Upper lobe of left lung (tissue), 6 donors: ENCODE results near the gene OR2AJ1. TPM values are rescaled to one million over a fixed set of nuclear protein-coding genes. Genes with fewer than 3 reads are reported as not detected.

Experiments used
- ATAC-seq, 2 donors: fragments of 200-7000 bp; cut with Tn5 transposase; one replicate each; pipeline ENCODE4 v1.9.1; 2022; ENCODE audit warnings: mild to moderate bottlenecking in 2 of 2, moderate library complexity in 2 of 2; ENCODE audit not compliant: low FRiP score in 2 of 2
- DNase-seq, 2 donors: peaks; one replicate each; pipeline ENCODE4 v3.0.0-alpha.2; 2019 to 2020
- H3K27ac ChIP-seq, 4 donors: fragments of 200-600 bp; sonication (generic); one replicate each; pipeline ENCODE4 v1.5.1; 2016 to 2019
- H3K27me3 ChIP-seq, 4 donors: fragments of 200-600 bp; sonication (generic); one replicate each; pipeline ENCODE4 v1.5.1; 2017 to 2019
- H3K36me3 ChIP-seq, 4 donors: fragments of 200-600 bp; sonication (generic); one replicate each; pipeline ENCODE4 v1.5.1; 2016 to 2019
- H3K4me1 ChIP-seq, 4 donors: fragments of 200-600 bp; sonication (generic); one replicate each; pipeline ENCODE4 v1.5.1; 2018 to 2019
- H3K4me3 ChIP-seq, 4 donors: fragments of 200-600 bp; sonication (generic); one replicate each; pipeline ENCODE4 v1.5.1; 2017 to 2019; ENCODE audit warnings: mild to moderate bottlenecking in 2 of 4, moderate library complexity in 1 of 4
- H3K9me3 ChIP-seq, 4 donors: fragments of 200-600 bp; sonication (generic); one replicate each; pipeline ENCODE4 v1.5.1; 2018 to 2019
- EP300 ChIP-seq, 4 donors: sonication (generic); formaldehyde crosslinking; IDR thresholded peaks; one replicate each; pipeline ENCODE4 v1.5.1; 2017; ENCODE audit warnings: antibody characterized with exemption in 4 of 4, control low read depth in 2 of 4
- POLR2A ChIP-seq, 4 donors: fragments of 450-650 bp; IDR thresholded peaks; one replicate each; pipeline ENCODE4 v1.5.1; 2016 to 2017; ENCODE audit warnings: antibody characterized with exemption in 4 of 4, mild to moderate bottlenecking in 2 of 4
- POLR2AphosphoS5 ChIP-seq, 2 donors: sonication (generic); formaldehyde crosslinking; IDR thresholded peaks; one replicate each; pipeline ENCODE4 v1.5.1; 2017; ENCODE audit warnings: antibody characterized with exemption in 2 of 2
- WGBS, 2 donors: methylation state at CpG; one replicate each; pipeline ENCODE4 v1.1.5; 2017 to 2018; 5-methylcytosine and 5-hydroxymethylcytosine counted together
- total RNA-seq, 6 donors: library from RNA; depleted of rRNA in 4 of 6; stranded (reverse); fragments of >200 nt in 4 of 6; gene quantifications; one replicate each; pipeline versions ENCODE4 v1.1.0 to v1.2.1, GENCODE V29; 2016 to 2021
- TF ChIP-seq, protein P1 (sequence below), 6 experiments: fragments of 450-650 bp in 4 of 6; fragments of 200-600 bp in 2 of 6; sonication (generic) in 2 of 6; IDR thresholded peaks; one replicate each; pipeline ENCODE4 v1.5.1; 2016 to 2019; ENCODE audit warnings: antibody characterized with exemption in 6 of 6
- donor health status: DM: no; HTN: no; CAD: no; lungs with moderate emphysema.
- donor health status: DM: no; HTN: yes; CAD: no; lungs with severe emphysema.

OR2AJ1 gene
- total RNA-seq, 6 donors from 2014 or later: 0.49 TPM; not detected in 5

DNA sequence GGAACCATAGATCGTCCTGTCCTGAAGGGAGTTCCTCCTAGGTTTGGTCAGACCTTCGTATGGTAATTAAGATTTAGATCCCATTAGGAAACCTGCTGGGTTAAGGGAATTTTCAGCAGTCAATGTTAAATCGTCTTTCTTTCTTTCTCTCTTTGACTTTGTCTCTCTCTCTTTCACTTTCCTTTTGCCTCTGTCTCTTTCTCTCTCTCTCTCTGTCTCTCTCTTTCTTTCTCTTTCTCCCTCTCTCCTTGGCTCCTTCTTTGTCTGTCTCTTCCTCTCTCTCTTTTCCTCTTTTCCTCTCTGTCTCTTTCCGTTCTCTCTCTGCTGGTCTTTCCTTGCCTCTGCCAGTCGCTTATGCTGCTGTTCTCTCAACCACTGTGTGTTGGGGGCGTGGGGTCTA, 20.6 kb upstream of the OR2AJ1 start:
- Histone ChIP-seq H3K36me3 (no peaks in the 10 kb centered on the region), H3K4me1 (peaks cover 0 to 6% (median 0%) of the 10 kb centered on the region in 4 donors), H3K27me3 (no peaks in the 10 kb centered on the region), H3K9me3 (peaks cover 0 to under 1% (median 0%) of the 10 kb centered on the region in 4 donors), H3K27ac (no peak overlapping the region), H3K4me3 (no peak overlapping the region)
- ATAC-seq: no peak
- 83% methylated on average over 6 of the region's 6 CpGs for WGBS, 2 donors
- TF ChIP-seq POLR2AphosphoS5 (IDR thresholded peaks at IDR 0.05): no peak
- no peak for TF ChIP-seq POLR2A (IDR thresholded peaks at IDR 0.05)
- no peak for TF ChIP-seq EP300 (IDR thresholded peaks at IDR 0.05)
- TF ChIP-seq, protein P1, sequence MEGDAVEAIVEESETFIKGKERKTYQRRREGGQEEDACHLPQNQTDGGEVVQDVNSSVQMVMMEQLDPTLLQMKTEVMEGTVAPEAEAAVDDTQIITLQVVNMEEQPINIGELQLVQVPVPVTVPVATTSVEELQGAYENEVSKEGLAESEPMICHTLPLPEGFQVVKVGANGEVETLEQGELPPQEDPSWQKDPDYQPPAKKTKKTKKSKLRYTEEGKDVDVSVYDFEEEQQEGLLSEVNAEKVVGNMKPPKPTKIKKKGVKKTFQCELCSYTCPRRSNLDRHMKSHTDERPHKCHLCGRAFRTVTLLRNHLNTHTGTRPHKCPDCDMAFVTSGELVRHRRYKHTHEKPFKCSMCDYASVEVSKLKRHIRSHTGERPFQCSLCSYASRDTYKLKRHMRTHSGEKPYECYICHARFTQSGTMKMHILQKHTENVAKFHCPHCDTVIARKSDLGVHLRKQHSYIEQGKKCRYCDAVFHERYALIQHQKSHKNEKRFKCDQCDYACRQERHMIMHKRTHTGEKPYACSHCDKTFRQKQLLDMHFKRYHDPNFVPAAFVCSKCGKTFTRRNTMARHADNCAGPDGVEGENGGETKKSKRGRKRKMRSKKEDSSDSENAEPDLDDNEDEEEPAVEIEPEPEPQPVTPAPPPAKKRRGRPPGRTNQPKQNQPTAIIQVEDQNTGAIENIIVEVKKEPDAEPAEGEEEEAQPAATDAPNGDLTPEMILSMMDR (IDR thresholded peaks at IDR 0.05): no peak
- DNase-seq: no peak

DNA sequence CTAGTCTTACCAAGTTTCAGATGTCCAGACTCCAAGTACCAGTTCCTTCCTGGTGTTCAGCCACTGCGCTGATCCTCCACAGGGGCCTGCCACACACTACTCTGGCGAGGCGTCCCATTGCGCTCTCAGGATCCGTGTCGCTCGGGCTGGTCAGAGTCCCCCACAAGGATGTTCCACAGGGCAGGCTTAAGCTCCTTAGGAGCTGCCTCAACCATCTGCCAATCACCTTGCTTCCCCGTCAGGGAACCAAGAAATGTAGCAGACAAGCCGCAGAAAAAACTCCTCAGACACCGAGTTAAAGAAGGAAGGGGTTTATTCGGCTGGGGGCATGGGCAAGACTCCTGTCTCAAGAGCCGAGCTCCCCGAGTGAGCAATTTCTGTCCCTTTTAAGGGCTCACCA, 19.5 kb upstream of the OR2AJ1 start:
- WGBS, 2 donors: 84 to 88% methylated on average over 7 to 13 of the region's 13 CpGs
- Histone ChIP-seq H3K4me3 (no peak overlapping the region), H3K36me3 (no peaks in the 10 kb centered on the region), H3K9me3 (no peaks in the 10 kb centered on the region), H3K27ac (no peak overlapping the region), H3K4me1 (peaks cover 0 to 6% (median 0%) of the 10 kb centered on the region in 4 donors), H3K27me3 (no peaks in the 10 kb centered on the region)
- DNase-seq (no peak), ATAC-seq (no peak)
- TF ChIP-seq POLR2A (IDR thresholded peaks at IDR 0.05) (no peak), POLR2AphosphoS5 (IDR thresholded peaks at IDR 0.05) (no peak), EP300 (IDR thresholded peaks at IDR 0.05) (no peak)
- TF ChIP-seq, protein P1 (IDR thresholded peaks at IDR 0.05): no peak

DNA sequence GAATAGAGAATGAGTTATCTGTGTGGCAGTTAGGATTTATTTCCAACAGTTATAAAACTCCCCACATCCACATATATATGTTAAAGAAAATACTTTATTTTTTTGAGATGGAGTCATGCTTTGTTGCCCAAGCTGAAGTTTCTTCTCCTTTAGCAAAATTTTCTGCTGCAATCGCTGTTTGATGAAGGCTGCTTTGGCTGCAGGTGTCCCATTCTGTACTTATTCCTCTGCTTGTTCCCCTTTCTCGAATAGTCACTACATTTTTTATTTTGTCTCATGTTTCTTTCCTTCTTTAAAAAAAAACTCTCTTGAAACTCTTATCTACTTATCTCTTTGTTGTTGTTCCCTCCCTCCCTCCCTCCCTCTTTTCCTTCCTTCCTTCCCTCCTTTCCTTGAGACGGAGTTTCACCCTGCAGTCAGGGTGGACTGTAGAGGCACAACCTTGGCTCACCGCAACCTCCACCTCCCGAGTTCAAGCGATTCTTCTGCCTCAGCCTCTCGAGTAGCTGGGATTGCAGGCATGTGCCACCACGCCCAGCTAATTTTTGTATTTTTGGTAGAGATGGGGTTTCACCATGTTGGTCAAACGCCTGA, 18.7 kb upstream of the OR2AJ1 start:
- 42 to 57% methylated on average over 9 of the region's 9 CpGs for WGBS, 2 donors
- Histone ChIP-seq H3K27ac (peak overlapping the region in 1 of 4 donors; percentile 48), H3K9me3 (no peaks in the 10 kb centered on the region), H3K27me3 (no peaks in the 10 kb centered on the region), H3K4me3 (peak overlapping the region in 3 of 4 donors; percentile 19 to 36 (median 34)), H3K4me1 (peaks cover 0 to 6% (median 0%) of the 10 kb centered on the region in 4 donors), H3K36me3 (no peaks in the 10 kb centered on the region)
- DNase-seq (no peak), ATAC-seq (peak in 1 of 2 donors; percentile 42)
- no peak for TF ChIP-seq POLR2A (IDR thresholded peaks at IDR 0.05)
- TF ChIP-seq, protein P1 (IDR thresholded peaks at IDR 0.05): no peak
- no peak for TF ChIP-seq POLR2AphosphoS5 (IDR thresholded peaks at IDR 0.05)
- TF ChIP-seq EP300 (IDR thresholded peaks at IDR 0.05): no peak

DNA sequence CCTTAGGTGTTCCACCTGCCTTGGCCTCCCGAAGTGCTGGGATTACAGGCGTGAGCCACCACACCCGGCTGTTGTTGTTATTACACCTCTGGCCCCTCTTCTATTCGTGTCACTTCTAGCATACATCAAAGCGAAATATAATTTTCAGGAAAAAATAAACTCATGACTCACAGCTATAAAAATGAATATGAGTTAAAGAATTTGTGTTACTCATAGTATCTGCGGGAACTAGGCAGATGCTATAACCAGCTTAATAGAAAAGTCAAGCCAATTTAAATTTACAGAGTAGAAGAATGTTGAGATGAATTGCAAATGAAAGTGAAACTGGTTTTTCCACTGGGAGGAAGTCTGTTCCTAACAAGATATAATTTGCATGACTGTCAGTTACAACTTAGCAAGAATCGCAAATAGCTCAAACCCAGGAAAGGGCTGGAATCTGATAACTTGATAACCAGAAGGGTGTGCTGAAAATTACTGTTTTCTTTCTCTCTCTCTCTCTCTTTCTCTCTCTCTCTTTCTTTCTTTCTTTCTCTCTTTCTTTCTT, 18.1 kb upstream of the OR2AJ1 start:
- no peaks in the 10 kb centered on the region for H3K36me3 ChIP-seq
- H3K27ac ChIP-seq: peak overlapping the region in 1 of 4 donors; percentile 48
- ATAC-seq (peak in 1 of 2 donors; percentile 67), DNase-seq (no peak)
- TF ChIP-seq, protein P1 (IDR thresholded peaks at IDR 0.05): no peak
- TF ChIP-seq EP300 (IDR thresholded peaks at IDR 0.05): no peak
- no peak for TF ChIP-seq POLR2A (IDR thresholded peaks at IDR 0.05)
- H3K9me3 ChIP-seq: no peaks in the 10 kb centered on the region
- H3K4me3 ChIP-seq: peak overlapping the region in 3 of 4 donors; percentile 19 to 36 (median 34)
- WGBS, 2 donors: 32 to 45% methylated on average over 7 of the region's 7 CpGs
- H3K4me1 ChIP-seq: peaks cover 0 to 6% (median 0%) of the 10 kb centered on the region in 4 donors
- H3K27me3 ChIP-seq: no peaks in the 10 kb centered on the region

DNA sequence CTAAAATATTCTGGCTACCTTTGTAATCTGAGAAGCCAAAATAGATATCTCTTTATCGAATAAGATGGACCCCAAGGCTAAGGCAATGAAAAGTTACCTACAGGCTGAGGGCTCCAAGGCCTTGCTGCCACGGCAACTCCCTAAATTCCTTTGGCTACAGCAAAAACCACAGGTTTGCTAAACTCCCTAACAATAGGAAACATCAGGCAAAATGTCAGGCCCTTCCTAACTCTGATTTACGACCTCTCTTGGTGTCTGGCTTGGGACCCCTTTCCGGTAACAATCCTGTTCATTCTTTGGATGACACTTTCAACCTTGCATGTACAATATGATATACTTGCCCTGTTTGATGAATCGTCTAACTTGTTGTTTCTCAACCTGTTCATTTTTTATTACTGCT, 15.9 kb upstream of the OR2AJ1 start:
- H3K36me3 ChIP-seq: no peaks in the 10 kb centered on the region
- H3K27me3 ChIP-seq: no peaks in the 10 kb centered on the region
- TF ChIP-seq POLR2AphosphoS5 (IDR thresholded peaks at IDR 0.05) (no peak), EP300 (IDR thresholded peaks at IDR 0.05) (no peak), POLR2A (IDR thresholded peaks at IDR 0.05) (no peak)
- TF ChIP-seq, protein P1 (IDR thresholded peaks at IDR 0.05): no peak
- H3K4me1 ChIP-seq: peaks cover 0 to 6% (median 0%) of the 10 kb centered on the region in 4 donors
- H3K27ac ChIP-seq: no peak overlapping the region
- no peak overlapping the region for H3K4me3 ChIP-seq
- H3K9me3 ChIP-seq: no peaks in the 10 kb centered on the region
- DNase-seq: no peak
- no peak for ATAC-seq
- WGBS, 2 donors: 62 to 70% methylated on average over 5 of the region's 5 CpGs
